ENCODE data around the gene PALMD. TPM values are rescaled to one million over a fixed set of nuclear protein-coding genes. Genes with fewer than 3 reads are reported as not detected.

PALMD gene
- total RNA-seq, 4 donors from 2014 or later: 68.9 to 75.6 (median 72.1) TPM

DNA sequence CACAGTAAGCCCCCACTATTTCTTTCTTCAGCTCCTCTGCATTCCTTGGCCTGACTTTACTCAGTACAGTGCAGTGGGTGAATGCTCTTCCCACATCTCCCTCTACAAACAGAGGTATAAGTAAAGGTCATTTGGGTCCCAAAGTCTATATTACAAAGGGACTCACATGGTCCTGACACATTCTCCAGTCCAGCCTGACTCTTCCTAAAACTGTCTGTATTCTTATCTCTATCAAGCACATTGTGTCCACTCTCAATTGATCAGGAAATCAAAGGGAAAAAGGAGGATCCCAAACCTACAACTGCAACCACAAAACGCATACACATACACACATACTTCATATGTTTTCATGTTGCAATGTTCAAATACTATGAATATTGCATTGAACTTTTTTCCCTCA lies 71.1 kb downstream of the PALMD start:
- TF ChIP-seq POLR2A (IDR thresholded peaks at IDR 0.05): no peak
- TF ChIP-seq, protein P1, sequence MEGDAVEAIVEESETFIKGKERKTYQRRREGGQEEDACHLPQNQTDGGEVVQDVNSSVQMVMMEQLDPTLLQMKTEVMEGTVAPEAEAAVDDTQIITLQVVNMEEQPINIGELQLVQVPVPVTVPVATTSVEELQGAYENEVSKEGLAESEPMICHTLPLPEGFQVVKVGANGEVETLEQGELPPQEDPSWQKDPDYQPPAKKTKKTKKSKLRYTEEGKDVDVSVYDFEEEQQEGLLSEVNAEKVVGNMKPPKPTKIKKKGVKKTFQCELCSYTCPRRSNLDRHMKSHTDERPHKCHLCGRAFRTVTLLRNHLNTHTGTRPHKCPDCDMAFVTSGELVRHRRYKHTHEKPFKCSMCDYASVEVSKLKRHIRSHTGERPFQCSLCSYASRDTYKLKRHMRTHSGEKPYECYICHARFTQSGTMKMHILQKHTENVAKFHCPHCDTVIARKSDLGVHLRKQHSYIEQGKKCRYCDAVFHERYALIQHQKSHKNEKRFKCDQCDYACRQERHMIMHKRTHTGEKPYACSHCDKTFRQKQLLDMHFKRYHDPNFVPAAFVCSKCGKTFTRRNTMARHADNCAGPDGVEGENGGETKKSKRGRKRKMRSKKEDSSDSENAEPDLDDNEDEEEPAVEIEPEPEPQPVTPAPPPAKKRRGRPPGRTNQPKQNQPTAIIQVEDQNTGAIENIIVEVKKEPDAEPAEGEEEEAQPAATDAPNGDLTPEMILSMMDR (IDR thresholded peaks at IDR 0.05): no peak
- intact Hi-C loops (cut with DNase I; ENCODE audit: low total_unique reads): no loop called here
- no peak for DNase-seq (ENCODE audit: low spot score in 2 of 2)
- WGBS, 2 donors: 95 to 96% methylated on average over 1 of the region's 1 CpG
- H3K4me3 ChIP-seq (ENCODE audit: low read depth, poor library complexity, severe bottlenecking): no peak overlapping the region

DNA sequence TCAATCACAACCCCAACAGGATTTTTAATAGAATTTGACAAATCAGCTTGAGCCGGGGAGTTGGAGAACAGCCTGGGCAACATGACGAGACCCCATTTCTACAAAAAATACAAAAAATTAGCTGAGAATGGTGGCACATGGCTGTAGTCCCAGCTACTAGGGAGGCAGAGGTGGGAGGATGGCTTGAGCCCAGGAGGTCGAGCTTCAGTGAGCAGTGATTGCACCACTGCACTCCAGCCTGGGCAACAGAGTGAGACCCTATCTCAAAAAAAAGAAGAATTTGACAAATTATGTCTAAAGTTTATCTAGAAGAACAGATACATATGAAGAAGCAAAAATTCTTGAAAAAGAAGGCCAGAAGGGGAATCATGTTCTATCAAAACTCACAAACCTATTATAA lies 77.3 kb downstream of the PALMD start:
- H3K4me3 ChIP-seq (ENCODE audit: low read depth, poor library complexity, severe bottlenecking): no peak overlapping the region
- TF ChIP-seq, protein P1 (IDR thresholded peaks at IDR 0.05): no peak
- no peak for TF ChIP-seq POLR2A (IDR thresholded peaks at IDR 0.05)
- WGBS, 2 donors: 87 to 97% methylated on average over 3 of the region's 3 CpGs
- DNase-seq (ENCODE audit: low spot score in 2 of 2): no peak
- intact Hi-C loops (cut with DNase I; ENCODE audit: low total_unique reads): no loop called here

DNA sequence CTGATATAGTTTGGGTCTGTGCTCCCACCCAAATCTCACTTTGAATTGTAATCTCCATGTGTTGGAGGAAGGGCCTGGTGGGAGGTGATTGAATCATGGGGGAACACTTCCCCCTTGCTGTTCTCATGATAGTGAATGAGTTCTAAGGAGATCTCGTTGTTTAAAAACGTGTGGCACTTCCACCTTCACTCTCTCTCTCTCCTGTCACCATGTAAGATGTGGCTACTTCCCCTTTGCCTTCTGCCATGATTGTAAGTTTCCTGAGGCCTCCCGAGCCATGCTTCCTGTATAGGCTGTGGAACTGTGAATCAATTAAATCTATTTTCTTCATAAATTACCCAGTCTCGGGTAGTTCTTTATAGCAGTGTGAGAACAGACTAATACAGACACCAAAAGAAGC lies 80.1 kb downstream of the PALMD start:
- no peak for DNase-seq (ENCODE audit: low spot score in 2 of 2)
- 67 to 72% methylated on average over 4 of the region's 4 CpGs for WGBS, 2 donors
- intact Hi-C loops (cut with DNase I; ENCODE audit: low total_unique reads): no loop called here
- H3K4me3 ChIP-seq (ENCODE audit: low read depth, poor library complexity, severe bottlenecking): no peak overlapping the region
- TF ChIP-seq, protein P1 (IDR thresholded peaks at IDR 0.05): no peak
- no peak for TF ChIP-seq POLR2A (IDR thresholded peaks at IDR 0.05)

- no peak for TF ChIP-seq POLR2A (IDR thresholded peaks at IDR 0.05)
- TF ChIP-seq, protein P1 (IDR thresholded peaks at IDR 0.05): no peak
- intact Hi-C loops (cut with DNase I; ENCODE audit: low total_unique reads): no loop called here
- H3K4me3 ChIP-seq (ENCODE audit: low read depth, poor library complexity, severe bottlenecking): no peak overlapping the region
- no peak for DNase-seq (ENCODE audit: low spot score in 2 of 2)
- WGBS, 2 donors: 85 to 100% methylated on average over 1 of the region's 1 CpG
Measured at GRCh38 chr1:99726407-99726806, 80.5 kb downstream of the PALMD start.

DNA sequence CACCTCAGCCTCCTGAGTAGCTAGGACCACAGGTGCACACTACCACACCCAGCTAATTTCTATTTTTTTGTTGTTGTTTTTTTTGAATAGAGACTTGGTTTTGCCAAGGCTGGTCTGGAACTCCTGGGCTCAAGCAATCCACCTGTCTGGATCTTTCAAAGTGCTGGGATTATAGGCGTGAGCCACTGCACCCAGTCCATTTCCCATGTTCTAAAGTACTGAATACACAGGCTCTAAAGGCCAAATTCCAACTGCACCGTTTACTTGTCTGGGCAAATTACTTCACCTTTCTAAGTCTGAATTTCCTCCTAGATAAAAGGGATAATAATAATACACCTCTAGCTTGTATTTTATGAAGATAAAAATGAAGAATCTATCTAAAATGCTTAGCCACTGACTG lies 80.9 kb downstream of the PALMD start:
- 82 to 84% methylated on average over 2 of the region's 2 CpGs for WGBS, 2 donors
- DNase-seq (ENCODE audit: low spot score in 2 of 2): no peak
- intact Hi-C loops (cut with DNase I; ENCODE audit: low total_unique reads): no loop called here
- H3K4me3 ChIP-seq (ENCODE audit: low read depth, poor library complexity, severe bottlenecking): no peak overlapping the region
- TF ChIP-seq, protein P1 (IDR thresholded peaks at IDR 0.05): no peak
- no peak for TF ChIP-seq POLR2A (IDR thresholded peaks at IDR 0.05)

DNA sequence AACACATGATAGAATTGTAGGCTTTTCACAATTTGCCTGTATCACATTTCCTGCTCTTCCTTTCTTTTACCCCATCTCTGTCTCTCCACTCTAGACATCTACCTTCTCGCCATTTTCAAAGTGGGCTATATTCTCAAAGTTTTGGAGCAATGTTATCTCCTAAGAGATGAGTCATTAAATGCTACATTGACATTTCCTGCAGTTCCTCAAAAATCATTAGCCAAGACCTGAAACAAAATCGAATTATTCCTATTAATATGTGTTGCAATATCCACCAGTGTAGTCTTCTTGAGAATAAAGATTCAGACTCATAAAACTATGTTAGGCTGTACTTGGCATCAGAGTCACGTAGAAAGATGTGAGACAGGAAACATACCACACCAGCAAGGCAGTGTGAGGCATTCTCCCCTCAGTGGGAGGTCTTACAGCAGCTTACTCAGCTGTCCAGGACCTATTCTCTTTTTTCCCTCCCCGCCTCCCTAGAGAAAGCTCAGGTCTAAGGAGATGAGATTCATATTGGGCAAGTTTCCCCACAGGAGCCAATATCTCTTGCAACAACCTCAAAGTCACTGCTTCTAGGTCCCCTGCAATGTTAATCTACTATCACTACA lies 81.8 kb downstream of the PALMD start:
- TF ChIP-seq POLR2A (IDR thresholded peaks at IDR 0.05): no peak
- TF ChIP-seq, protein P1 (IDR thresholded peaks at IDR 0.05): no peak
- 80 to 85% methylated on average over 4 of the region's 4 CpGs for WGBS, 2 donors
- no peak for DNase-seq (ENCODE audit: low spot score in 2 of 2)
- intact Hi-C loops (cut with DNase I; ENCODE audit: low total_unique reads): no loop called here
- no peak overlapping the region for H3K4me3 ChIP-seq (ENCODE audit: low read depth, poor library complexity, severe bottlenecking)
